GM19193 (cell line): ENCODE data around the gene ATP6V1C2.

Experiments used
- POLR2A ChIP-seq: IDR thresholded peaks from 4 replicates; pipeline ENCODE4 v1.6.1; 2011; ENCODE audit not compliant: insufficient read depth, insufficient read length; ENCODE audit errors: extremely low read depth

ATP6V1C2 gene

DNA sequence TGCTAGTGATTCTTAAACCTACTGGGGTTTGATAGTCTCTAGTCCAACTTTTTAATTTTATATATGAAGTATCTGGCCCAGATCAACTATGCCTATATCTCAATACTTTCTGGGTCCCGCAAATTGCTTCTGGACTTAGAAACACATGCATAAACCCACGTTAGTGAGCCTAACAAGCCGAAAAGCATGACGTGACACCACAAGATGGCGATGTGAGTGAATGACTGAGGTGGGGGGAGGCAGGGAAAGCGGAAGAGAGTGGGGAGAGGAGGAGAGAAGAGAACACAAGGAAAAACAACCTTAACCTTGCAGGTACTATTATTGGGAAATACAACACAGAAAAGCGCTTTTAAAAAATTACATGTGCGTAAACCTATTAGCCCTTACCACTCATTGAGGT, 77.4 kb downstream of the ATP6V1C2 start:
- TF ChIP-seq POLR2A, result no peak

GRCh38 chr2:10800163-10800562, 78.7 kb downstream of the ATP6V1C2 start:
- no peak for TF ChIP-seq POLR2A

GRCh38 chr2:10802657-10803056, 81.2 kb downstream of the ATP6V1C2 start:
- TF ChIP-seq POLR2A, result no peak

DNA sequence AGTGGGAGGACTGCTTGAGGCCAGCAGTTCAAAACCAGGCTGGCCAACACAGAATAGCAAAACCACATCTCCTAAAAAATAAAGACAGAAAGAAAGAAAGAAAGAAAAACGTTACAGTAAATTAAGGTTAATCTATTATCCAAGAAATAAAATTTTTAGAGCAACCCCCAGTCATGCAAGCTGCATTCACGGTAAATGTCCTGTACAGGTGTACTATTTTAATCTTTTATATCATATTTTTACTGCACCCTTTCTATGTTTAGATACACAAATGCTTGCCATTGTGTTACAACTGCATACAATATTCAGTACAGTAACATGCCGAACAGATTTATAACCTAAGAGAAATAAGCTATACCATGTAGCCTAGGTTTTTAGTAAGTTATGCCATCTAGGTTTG, 85.1 kb downstream of the ATP6V1C2 start:
- no peak for TF ChIP-seq POLR2A

- TF ChIP-seq POLR2A, result no peak
Observed at GRCh38 chr2:10810202-10811161, 89.1 kb downstream of the ATP6V1C2 start.

GRCh38 chr2:10811517-10811916, 90.1 kb downstream of the ATP6V1C2 start:
- no peak for TF ChIP-seq POLR2A

DNA sequence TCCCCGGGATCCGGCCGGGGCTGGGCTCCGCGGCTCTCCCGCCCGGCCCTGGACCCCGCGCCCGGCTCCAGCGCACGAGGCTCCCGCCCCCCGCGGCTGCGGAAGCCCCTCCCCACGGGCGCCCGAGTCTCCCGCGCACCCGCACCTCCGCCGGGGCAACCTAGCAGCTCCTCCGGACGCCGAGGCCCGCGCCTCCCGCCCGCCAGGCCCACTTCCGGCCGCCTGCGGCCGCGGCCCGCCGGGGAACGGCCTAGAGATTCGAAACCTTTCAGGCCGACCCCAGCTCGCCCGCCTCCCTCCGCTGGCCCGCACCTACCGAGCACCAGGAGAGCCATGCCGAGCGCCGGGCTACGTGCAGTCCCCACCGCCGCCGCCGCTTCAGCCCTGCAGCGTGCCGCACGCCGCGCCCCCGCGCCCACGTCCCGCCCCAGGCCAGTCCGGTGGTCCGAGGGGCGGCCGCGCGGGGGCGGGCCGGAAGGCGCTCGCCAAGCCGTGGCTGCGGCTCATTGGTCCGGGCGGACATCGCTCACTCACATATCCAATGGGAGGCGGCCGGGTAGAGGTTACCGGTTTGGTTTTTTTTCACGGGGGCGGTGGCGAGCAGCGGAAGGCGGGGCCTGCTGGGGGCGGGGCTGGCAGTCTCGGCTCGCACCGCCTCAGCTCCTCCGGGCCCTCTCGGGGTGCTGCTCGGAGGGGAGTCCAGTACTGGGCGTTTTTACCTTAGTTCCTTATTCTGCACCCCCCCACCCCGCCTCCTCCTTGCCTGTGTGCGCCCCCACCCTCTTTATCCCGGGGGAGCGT, 91.1 kb downstream of the ATP6V1C2 start, which contains the start of gene PDIA6:
Gene PDIA6 (minus strand): TSS at position 424 of the 801 bp plus-strand sequence. CDS start 89 bp downstream, at position 335.
- TF ChIP-seq POLR2A, result peak; percentile 79

DNA sequence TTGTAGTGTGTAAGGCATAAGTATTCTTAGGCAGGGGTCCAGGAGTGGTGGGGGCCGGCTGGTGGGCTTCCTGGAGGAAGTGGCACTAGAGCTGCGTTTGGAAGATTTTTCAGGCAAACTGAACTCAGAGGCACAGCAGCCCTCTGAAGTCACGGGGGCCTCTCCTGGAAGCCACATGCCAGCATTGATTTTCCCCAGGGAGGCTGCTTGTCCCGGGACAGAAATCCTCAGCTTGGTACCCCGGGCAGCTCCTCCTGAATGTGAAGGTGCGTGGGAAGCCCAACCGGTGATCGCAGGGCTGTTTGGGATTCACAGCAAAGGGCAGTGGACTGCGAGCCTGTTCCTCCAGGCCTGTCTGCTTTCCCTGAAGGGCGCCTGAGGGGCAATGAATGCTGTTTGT, 92.7 kb downstream of the ATP6V1C2 start:
- no peak for TF ChIP-seq POLR2A

DNA sequence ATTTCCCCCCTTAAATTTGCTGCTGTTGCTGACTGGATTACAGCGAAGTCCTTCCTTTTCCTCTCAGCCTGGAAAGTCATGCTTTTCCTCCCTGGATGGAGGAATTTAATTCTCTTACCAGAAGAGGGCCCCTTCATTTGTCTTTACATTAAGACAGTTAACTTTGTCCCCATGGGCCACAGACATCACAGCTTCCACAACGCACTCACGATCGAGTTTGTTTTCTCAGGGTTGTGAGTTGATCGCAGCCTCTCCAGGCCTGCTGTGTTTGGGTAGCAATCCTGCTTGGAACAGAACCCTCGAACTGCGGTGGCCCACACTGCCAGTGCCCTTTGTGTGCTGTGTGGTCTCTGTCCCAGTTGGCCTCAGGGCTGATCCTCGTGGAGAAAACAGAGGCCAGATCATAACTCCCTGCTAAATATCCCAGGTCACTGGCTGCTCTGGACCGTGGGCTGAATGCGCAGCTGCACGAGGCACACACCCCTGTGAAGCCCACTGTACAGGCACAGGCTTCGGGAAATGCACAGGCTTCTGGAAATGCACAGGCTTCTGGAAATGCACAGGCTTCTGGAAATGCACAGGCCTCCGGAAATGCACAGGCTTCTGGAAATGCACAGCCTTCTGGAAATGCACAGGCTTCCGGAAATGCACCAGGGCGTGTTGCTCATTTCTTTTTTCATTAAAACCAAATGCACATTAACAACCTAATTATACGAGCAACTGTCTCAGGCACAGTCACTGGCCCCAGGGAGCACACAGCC, 93.3 kb downstream of the ATP6V1C2 start:
- no peak for TF ChIP-seq POLR2A

DNA sequence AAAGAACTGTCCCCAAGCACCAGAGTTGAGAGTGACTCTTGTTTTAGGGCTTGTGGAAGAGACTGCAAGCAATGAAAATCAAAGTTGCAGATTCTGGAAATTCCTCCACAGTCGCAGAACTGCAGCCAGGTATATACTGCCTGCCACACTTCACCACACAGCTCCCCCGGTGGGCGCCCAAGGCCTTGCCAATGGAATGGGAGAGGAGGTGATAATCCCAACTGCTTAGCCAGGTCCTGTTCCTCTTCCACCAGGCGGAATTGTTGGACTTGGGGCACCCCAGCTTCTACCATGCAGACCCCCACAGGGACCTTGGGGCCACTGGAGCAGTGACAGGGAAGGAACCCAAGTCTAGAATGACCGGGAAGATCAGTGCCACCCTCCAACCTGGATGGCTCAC, 96.0 kb downstream of the ATP6V1C2 start:
- no peak for TF ChIP-seq POLR2A

- TF ChIP-seq POLR2A, result no peak
Observed at GRCh38 chr2:10818984-10819383, 97.6 kb downstream of the ATP6V1C2 start.

- no peak for TF ChIP-seq POLR2A
Observed at GRCh38 chr2:10819714-10820314, 98.4 kb downstream of the ATP6V1C2 start.

GRCh38 chr2:10820562-10820961, 99.1 kb downstream of the ATP6V1C2 start:
- no peak for TF ChIP-seq POLR2A

GRCh38 chr2:10820978-10821695, 99.7 kb downstream of the ATP6V1C2 start:
- TF ChIP-seq POLR2A, result no peak

GRCh38 chr2:10824191-10824590, 102.8 kb downstream of the ATP6V1C2 start:
- no peak for TF ChIP-seq POLR2A

DNA sequence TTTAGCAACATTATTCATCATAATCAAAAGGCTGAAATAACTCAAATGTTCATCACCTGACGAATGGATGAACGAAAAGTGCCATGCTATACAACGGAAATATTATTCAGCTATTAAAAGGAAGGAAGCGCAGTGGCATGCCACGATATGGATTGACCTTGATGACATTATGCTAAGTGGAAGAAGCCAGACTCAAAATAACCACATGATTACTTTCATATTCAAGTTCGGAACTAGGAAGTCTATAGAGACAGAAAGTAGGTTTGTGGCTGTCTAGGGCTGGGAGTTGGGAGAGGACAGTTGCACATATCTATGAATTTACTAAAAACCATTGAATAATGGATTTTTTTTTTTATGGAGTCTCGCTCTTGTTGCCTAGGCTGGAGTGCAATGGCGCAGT, 104.6 kb downstream of the ATP6V1C2 start:
- TF ChIP-seq POLR2A, result no peak
